NCI-H748 (cell line): ENCODE measurements around the gene MRPL24.

Experiments used
- DNase-seq: peaks from one replicate; lab custom pipeline; 2025; ENCODE audit not compliant: unreplicated experiment; lab: John Stamatoyannopoulos, UW

The MRPL24 gene

GRCh38 chr1:156744344-156744743, 3.5 kb upstream of the MRPL24 start:
- no peak for DNase-seq

GRCh38 chr1:156743367-156744302, 2.7 kb upstream of the MRPL24 start:
- no peak for DNase-seq

- no peak for DNase-seq
Observed at GRCh38 chr1:156742801-156743200, 1.9 kb upstream of the MRPL24 start.

GRCh38 chr1:156742017-156742416, 1.1 kb upstream of the MRPL24 start:
- no peak for DNase-seq

- no peak for DNase-seq
Observed at GRCh38 chr1:156741481-156741983, 644 bp upstream of the MRPL24 start.

GRCh38 chr1:156740237-156740740, 599 bp downstream of the MRPL24 start:
- no peak for DNase-seq

GRCh38 chr1:156738916-156739315, 2.0 kb downstream of the MRPL24 start:
- no peak for DNase-seq

GRCh38 chr1:156738407-156738806, 2.5 kb downstream of the MRPL24 start:
- DNase-seq, result no peak

- no peak for DNase-seq
Observed at GRCh38 chr1:156733989-156734584, 6.8 kb downstream of the MRPL24 start.

GRCh38 chr1:156728599-156729462, 12.1 kb downstream of the MRPL24 start, which contains the start of gene ISG20L2:
Gene ISG20L2 (minus strand): TSS chr1:156728766. CDS start chr1:156727652, 1,114 bp downstream.
- DNase-seq, result peak; percentile 98

GRCh38 chr1:156727926-156728598, 12.8 kb downstream of the MRPL24 start, which contains the start of gene METTL25B:
Gene METTL25B (plus strand): TSS chr1:156728469. CDS start chr1:156729105, 636 bp downstream.
- peak; percentile 91 for DNase-seq

GRCh38 chr1:156727492-156727891, 13.4 kb downstream of the MRPL24 start:
- no peak for DNase-seq

- peak; percentile 54 for DNase-seq
Observed at GRCh38 chr1:156726549-156727226, 14.2 kb downstream of the MRPL24 start.

GRCh38 chr1:156725683-156726280, 15.1 kb downstream of the MRPL24 start:
- peak; percentile 83 for DNase-seq

- DNase-seq, result no peak
Observed at GRCh38 chr1:156721535-156721934, 19.4 kb downstream of the MRPL24 start.

GRCh38 chr1:156721131-156721530, 19.8 kb downstream of the MRPL24 start:
- DNase-seq, result no peak

GRCh38 chr1:156717351-156717750, 23.5 kb downstream of the MRPL24 start:
- DNase-seq, result no peak

GRCh38 chr1:156714830-156715229, 26.1 kb downstream of the MRPL24 start:
- DNase-seq, result no peak

GRCh38 chr1:156712626-156713025, 28.3 kb downstream of the MRPL24 start:
- no peak for DNase-seq
